GM21526 (cell line): ENCODE measurements around the gene MYH4.

Experiments used
- ATAC-seq: cut with Tn5 transposase; IDR thresholded peaks from one replicate; pipeline ENCODE4 v1.9.1; 2021; ENCODE audit warnings: moderate library complexity; ENCODE audit not compliant: unreplicated experiment, low FRiP score

Gene MYH4

GRCh38 chr17:10469459-10469858, at the start of gene MYH4:
Gene MYH4, minus strand, starts transcription at chr17:10469559. Its CDS starts 2,814 bp downstream, at chr17:10466745.
- no peak for ATAC-seq

- no peak for ATAC-seq
Observed at GRCh38 chr17:10518271-10519037, 49.1 kb upstream of the MYH4 start, which contains the start of gene MYH1. Gene MYH1, minus strand, starts transcription at chr17:10518542. Its CDS starts 1,900 bp downstream, at chr17:10516642.

- ATAC-seq, result no peak
Observed at GRCh38 chr17:10516638-10517037, 47.3 kb upstream of the MYH4 start.

GRCh38 chr17:10516065-10516464, 46.7 kb upstream of the MYH4 start:
- ATAC-seq, result no peak

GRCh38 chr17:10513299-10514067, 44.1 kb upstream of the MYH4 start:
- no peak for ATAC-seq

GRCh38 chr17:10512856-10513255, 43.5 kb upstream of the MYH4 start:
- no peak for ATAC-seq

- no peak for ATAC-seq
Observed at GRCh38 chr17:10499950-10500349, 30.6 kb upstream of the MYH4 start.

- no peak for ATAC-seq
Observed at GRCh38 chr17:10492004-10492403, 22.6 kb upstream of the MYH4 start.

- no peak for ATAC-seq
Observed at GRCh38 chr17:10482252-10482651, 12.9 kb upstream of the MYH4 start.

- ATAC-seq, result no peak
Observed at GRCh38 chr17:10477701-10478100, 8.3 kb upstream of the MYH4 start.

GRCh38 chr17:10474536-10474935, 5.2 kb upstream of the MYH4 start:
- no peak for ATAC-seq

- no peak for ATAC-seq
Observed at GRCh38 chr17:10471858-10472257, 2.5 kb upstream of the MYH4 start.

- ATAC-seq, result no peak
Observed at GRCh38 chr17:10463402-10463801, 6.0 kb downstream of the MYH4 start.

GRCh38 chr17:10460062-10460461, 9.3 kb downstream of the MYH4 start:
- ATAC-seq, result no peak

- no peak for ATAC-seq
Observed at GRCh38 chr17:10458701-10459100, 10.7 kb downstream of the MYH4 start.

- ATAC-seq, result no peak
Observed at GRCh38 chr17:10457952-10458351, 11.4 kb downstream of the MYH4 start.

GRCh38 chr17:10447026-10447931, 22.1 kb downstream of the MYH4 start:
- ATAC-seq, result no peak

- no peak for ATAC-seq
Observed at GRCh38 chr17:10439816-10440215, 29.5 kb downstream of the MYH4 start.

GRCh38 chr17:10435096-10435495, 34.3 kb downstream of the MYH4 start:
- ATAC-seq, result no peak

- ATAC-seq, result no peak
Observed at GRCh38 chr17:10429421-10430045, 39.8 kb downstream of the MYH4 start.
